Brain pericyte (primary cell): Measurements from ENCODE around the gene CNN2.
A peak's percentile ranks its signal among the peaks of the same experiment; 100 is the strongest.

Experiments
- DNase-seq: peaks from one replicate; pipeline ENCODE4 v3.0.0-alpha.2; 2012; ENCODE audit warnings: low read depth, low spot score

The CNN2 gene

GRCh38 chr19:1026783-1027649 is 608 bp downstream of the CNN2 start:
- no peak for DNase-seq

- no peak for DNase-seq
Measured at GRCh38 chr19:1027650-1028061, 1.2 kb downstream of the CNN2 start.

GRCh38 chr19:1028062-1028926 is 1.9 kb downstream of the CNN2 start:
- DNase-seq: peak; percentile 95

- no peak for DNase-seq
Measured at GRCh38 chr19:1032264-1032867, 6.0 kb downstream of the CNN2 start.

GRCh38 chr19:1035998-1036621 is 9.7 kb downstream of the CNN2 start:
- DNase-seq: no peak

- DNase-seq: no peak
Measured at GRCh38 chr19:1037621-1038064, 11.2 kb downstream of the CNN2 start.

GRCh38 chr19:1038978-1039645 is 12.7 kb downstream of the CNN2 start:
- DNase-seq: no peak

GRCh38 chr19:1039646-1040475 is 13.5 kb downstream of the CNN2 start, which contains the start of gene ABCA7:
Gene ABCA7 (plus strand): TSS chr19:1040107. CDS start chr19:1041362, 1,255 bp downstream.
- peak; percentile 94 for DNase-seq

GRCh38 chr19:1040476-1041271 is 14.3 kb downstream of the CNN2 start:
- peak; percentile 84 for DNase-seq

GRCh38 chr19:1041272-1041834 is 14.9 kb downstream of the CNN2 start:
- no peak for DNase-seq

GRCh38 chr19:1041835-1042685 is 15.7 kb downstream of the CNN2 start:
- DNase-seq: no peak

GRCh38 chr19:1042689-1043511 is 16.5 kb downstream of the CNN2 start:
- no peak for DNase-seq

- DNase-seq: no peak
Measured at GRCh38 chr19:1045247-1045603, 18.8 kb downstream of the CNN2 start.

GRCh38 chr19:1046117-1046626 is 19.8 kb downstream of the CNN2 start:
- DNase-seq: no peak

GRCh38 chr19:1046836-1047695 is 20.7 kb downstream of the CNN2 start:
- no peak for DNase-seq

GRCh38 chr19:1047696-1048147 is 21.3 kb downstream of the CNN2 start:
- no peak for DNase-seq
